Hematopoietic multipotent progenitor cell treated with erythropoietin and hydrocortisone succinate and interleukin-3 and kit ligand, for 6 days (in vitro differentiated cells): Measurements from ENCODE around the gene EVX2.
A peak's percentile ranks its signal among the peaks of the same experiment; 100 is the strongest.

Source experiments
- DNase-seq: peaks from one replicate; pipeline ENCODE4 v3.0.0-alpha.2; 2015

The EVX2 gene

DNA sequence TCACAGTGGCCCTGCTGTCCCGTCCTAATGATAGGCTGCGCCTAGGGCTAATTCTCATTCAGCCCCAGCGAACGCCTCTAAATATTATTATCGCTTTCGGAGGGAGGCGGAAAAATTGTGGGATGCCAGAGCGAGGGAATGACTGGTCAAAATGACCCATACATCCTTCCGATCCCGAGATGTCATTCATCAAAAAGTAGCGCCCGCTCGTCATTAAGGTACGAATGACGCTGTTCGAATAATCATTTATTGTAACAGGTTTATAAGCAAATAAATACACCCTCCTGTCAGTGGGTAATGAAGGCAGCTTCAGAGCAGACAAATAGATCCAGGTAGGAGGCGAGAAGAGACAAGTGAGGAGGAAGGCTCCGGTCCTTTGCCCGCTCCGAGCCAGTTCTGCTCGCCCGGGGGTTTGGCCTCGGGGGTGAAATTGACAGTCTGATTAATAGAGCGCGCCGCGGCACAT, at the start of gene EVX2:
Gene EVX2 (minus strand): TSS at position 167 of the 466 bp plus-strand sequence. CDS start 186 bp downstream, outside the sequence.
- no peak for DNase-seq

DNA sequence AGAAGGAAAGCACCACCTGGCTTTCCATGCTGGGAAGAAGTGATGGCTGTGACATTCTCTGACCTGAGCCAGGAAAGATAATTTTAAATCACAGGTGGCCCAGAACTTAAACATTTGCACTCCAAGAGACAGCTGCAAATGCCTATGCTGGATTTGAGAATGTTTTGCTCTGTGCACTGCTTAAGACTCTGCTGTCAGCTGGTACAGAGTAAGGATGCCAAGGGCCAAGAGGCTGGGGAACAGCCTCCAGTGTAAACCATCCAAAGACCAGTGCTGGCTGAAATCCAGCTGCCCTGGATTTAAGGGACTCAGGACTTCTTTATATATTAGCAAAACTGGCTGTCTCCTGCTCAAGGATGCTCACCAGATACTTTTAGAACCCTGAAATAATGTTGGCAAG, 49.6 kb upstream of the EVX2 start:
- DNase-seq = no peak

DNA sequence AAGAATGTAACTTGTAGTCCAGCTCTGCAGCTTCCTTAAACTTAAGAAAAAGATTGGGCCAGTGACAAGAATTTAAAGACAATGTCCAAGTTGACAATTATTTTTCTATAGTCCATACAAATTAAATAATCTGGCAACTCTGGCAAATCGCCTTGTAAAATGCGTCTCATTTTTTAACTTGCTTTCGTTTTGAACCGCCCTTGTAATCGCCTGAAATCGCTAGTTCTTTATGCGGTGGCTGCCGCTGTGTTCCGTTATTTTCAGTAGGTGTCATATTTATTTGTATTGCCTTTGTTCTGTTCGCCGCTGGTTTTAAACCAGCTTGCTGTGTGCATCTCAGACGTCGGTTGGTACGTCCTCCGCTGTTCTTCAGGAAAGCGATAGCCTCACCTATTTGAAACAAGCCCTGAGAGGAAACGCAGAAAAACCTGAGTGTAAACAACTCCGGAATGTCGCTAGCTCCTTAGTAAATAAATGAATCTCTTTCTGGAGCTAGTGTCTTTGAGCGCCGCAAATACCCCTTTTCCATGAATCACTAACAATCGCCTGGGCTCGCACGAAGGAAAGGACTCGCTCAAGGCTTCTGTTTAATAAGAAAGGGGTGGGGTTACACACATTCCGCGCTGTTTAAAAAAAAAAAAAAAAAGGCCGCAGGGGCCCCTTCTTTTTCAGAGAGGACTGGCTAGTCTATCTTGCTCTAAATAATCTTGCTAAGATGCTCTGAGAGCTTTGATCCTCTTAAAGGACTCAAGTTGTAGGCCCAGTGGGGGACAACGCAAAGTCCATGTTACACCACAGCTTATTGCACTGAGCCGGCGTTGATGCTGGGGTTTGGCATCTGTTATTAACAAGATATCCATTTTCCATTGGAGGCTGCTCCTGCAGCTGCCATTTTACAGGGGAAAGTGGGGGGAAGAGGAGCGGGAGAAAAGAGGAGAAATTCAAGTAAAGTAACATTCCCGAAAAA, 48.7 kb upstream of the EVX2 start:
- DNase-seq = no peak

DNA sequence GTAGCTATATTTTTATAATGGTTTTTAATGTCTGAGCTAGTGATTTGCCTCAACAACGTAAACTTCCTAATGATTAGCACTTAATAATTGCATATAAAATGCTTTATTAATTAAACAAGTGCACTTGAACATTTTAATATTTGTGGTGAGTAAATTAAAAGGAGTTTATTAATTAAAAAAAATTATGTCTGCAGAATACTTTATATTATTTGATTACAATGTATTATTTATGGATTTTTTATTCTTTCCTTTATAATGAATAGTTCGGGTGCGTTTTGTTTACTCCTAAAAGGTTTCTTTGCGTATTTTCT, 48.0 kb upstream of the EVX2 start:
- no peak for DNase-seq

- DNase-seq = no peak
These were observed 47.4 kb upstream of the EVX2 start for GRCh38 chr2:176130957-176131847.

DNA sequence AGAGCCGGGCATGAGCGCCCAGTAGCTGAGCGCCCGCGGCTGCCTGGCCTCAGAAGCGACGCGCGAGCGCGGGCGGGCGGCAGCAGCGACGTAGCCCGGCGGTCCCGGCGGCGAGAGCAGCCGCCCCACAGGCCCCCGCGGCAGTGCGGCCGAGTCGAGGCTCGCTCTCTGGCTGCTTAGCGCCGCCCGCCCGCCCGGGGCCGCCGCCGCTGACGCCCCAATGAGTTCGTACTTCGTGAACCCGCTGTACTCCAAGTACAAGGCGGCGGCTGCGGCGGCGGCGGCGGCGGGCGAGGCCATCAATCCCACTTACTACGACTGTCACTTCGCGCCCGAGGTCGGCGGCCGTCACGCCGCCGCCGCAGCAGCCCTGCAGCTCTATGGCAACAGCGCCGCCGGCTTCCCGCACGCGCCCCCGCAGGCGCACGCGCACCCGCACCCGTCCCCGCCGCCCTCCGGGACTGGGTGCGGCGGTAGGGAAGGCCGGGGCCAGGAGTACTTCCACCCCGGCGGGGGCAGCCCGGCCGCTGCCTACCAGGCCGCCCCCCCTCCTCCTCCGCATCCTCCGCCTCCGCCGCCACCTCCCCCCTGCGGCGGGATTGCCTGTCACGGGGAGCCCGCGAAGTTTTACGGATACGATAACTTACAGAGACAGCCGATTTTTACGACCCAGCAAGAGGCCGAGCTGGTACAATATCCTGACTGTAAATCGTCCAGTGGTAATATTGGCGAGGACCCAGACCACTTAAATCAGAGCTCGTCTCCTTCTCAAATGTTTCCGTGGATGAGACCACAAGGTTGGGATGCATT, 46.6 kb upstream of the EVX2 start:
- DNase-seq = no peak

DNA sequence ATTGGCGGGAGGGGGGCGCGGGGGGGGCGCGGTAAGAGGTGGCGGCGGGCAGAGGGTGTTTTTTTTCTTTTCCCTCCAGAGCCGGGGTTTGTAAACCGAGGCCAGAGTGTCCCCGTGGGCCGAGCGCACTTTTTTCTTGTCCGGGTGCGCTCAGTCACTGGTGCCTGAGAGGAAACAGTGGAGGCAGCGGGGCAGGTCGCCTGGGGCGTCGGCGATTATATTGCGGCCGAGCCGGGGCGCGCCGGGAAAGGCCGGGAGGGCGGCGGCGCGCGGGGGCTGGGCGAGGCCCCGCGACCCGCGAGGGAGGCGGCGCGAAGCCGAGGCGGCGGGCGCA, 46.0 kb upstream of the EVX2 start:
- no peak for DNase-seq

DNA sequence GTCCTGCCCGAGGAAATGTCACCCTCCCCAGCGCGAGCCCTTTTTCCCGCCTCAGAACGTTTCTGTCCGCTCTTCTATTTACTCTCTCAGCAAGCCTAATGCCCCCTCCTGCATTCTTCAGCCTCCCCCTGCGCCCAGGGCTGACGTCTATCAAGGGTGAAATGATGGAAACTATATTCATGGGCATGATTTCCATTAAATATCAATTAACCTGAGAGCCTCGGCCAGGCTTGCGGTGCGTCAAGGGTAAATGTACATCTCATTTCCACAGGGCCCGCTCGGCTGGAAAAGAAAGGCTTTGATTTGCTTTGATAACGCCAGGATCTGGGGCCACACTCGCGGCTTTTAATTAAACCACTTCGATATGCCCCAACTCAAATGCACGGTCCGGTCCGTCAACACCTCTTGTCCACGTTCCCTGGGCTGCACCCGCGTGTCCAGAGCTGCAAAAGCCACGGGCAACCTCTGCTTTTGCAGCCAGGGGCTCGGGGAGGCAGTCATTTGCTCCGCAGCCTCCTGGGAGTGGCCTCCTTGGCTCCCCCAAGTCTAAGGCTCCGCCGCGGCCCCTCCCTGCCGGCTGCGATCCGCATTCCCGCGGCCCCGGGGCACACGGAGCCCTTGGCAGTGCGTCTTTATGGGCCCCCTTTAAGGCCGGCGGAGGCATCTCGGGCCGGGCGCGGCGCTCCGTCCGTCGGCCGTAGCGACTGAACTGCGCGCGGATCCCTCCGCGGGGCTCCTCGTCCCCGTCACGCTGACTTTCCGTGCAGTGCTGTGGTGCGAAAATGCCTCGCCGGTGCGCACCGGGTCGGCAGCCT, 45.4 kb upstream of the EVX2 start, which contains the start of gene HOXD8:
Gene HOXD8 (plus strand): TSS at position 724 of the 815 bp plus-strand sequence. CDS start 662 bp downstream, outside the sequence.
- no peak for DNase-seq

DNA sequence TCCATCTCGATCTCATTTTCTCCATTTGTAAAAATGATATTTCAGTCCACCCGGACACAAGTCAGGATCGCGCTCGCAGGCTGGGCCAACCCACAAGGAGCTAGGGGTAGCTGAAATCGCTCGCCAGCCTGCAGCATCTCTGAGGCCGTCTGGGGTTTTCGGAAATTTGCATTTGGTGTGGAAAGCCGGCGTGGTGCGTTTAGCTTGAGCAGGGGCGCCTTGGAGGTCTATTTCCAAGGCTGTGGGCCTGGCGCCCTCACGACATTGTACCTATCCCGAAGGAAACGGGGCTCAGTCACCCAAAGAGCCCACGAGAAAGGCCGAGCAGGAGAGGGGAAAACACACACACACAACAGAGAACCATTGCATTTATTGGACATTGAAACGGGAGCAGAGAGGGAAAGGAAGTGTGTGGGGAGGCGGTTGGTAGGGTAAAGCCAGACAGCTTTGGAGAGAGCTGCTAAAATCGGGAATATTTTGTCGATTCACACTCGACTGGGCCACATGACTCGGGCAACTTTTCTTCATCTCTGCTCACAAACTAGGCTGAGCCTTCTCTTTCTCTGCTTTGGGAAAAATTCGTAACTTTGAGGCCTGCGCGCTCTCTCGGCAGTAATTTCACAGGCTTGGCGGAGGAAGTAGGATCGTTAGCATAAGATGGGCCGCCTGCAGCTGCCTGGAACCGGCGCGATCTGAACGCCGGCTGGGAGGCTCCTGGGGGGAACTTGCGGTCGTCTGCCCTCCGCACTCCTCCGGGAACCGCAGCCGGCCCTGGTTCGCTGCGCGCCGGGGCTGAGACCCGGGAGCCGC, 44.6 kb upstream of the EVX2 start:
- DNase-seq = no peak

- DNase-seq = no peak
These were observed 44.0 kb upstream of the EVX2 start for GRCh38 chr2:176127774-176128072.

- DNase-seq = peak; percentile 84
These were observed 43.4 kb upstream of the EVX2 start for GRCh38 chr2:176126929-176127773.

GRCh38 chr2:176125772-176126054, 42.0 kb upstream of the EVX2 start:
- DNase-seq = no peak

GRCh38 chr2:176124947-176125771, 41.4 kb upstream of the EVX2 start:
- no peak for DNase-seq

DNA sequence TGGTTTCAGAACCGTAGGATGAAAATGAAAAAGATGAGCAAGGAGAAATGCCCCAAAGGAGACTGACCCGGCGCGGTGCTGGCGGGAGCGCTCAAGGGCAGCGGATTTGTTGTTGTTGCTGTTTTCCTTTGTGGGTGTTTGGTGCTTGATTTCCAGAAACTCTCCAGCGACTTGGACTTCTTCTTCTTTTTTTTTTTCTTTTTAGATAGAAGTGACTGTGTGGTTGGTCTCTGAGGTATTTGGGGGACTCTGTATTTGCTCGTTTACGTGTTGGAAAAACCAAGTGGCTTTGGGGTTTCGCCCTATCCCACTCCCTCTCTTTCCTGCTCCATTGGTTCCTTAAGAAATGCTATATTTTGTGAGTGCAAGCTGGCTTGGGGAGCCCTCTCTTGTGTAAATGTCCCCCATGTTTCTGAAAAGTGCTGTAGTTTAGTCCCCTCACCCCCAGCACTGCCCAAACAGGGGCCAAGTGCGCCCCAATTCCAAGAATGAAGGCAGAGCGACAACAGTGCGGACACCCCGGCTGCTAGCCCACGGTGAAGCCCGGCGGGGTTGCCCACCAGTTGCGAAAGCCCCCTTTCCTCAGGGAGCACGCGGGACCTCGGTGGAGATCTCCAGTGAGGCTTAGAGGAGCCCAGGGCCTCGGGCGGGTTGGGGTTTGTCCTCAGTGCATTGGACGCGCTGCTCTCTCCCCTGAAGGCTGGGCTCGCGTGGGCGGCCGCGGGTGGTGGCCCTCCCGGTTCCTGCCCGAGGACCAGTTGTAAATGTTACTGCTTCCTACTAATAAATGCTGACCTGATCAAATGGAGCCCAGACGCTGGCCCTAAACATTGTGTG, 40.6 kb upstream of the EVX2 start:
- no peak for DNase-seq

DNA sequence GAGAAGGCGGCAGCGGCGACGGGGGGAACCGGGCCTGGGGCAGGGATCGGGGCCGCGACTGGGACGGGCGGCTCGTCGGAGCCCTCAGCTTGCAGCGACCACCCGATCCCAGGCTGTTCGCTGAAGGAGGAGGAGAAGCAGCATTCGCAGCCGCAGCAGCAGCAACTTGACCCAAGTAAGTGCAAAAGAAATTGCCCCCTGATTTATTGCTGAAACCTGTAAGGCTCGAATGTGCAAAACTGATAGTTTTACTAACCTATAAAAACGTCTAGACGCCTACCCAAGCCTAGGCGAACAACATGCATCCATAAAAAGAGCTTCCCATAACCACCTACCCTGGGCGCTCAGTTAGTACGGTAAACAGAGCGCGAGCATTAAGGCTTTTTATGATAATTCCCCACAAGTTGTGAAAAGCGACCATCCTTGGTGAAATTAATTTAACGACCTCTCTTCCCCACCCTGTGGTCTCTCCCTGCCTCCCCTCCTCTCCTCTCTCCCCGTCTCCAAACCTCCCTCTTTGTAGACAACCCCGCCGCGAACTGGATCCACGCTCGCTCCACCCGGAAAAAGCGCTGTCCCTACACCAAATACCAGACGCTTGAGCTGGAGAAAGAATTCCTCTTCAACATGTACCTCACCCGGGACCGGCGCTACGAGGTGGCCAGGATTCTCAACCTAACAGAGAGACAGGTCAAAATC, 39.8 kb upstream of the EVX2 start:
- DNase-seq = no peak

GRCh38 chr2:176122683-176123410, 39.1 kb upstream of the EVX2 start, which contains the start of gene HOXD9:
HOXD9 (plus strand) TSS chr2:176122719; CDS start chr2:176122769, 50 bp downstream.
- DNase-seq = no peak

GRCh38 chr2:176122052-176122682, 38.4 kb upstream of the EVX2 start:
- DNase-seq = no peak
